HepG2 (cell line): ENCODE measurements around the gene SEL1L2.

Source experiments
- CAMTA2 ChIP-seq: sonication (generic); formaldehyde crosslinking; IDR thresholded peaks from 2 replicates; pipeline ENCODE4 v1.4.0; 2020; ENCODE audit warnings: mild to moderate bottlenecking, missing genetic modification reagents, borderline replicate concordance
- CHCHD3 ChIP-seq: sonication (generic); formaldehyde crosslinking; IDR thresholded peaks from 2 replicates; pipeline ENCODE4 v1.8.0; 2022; ENCODE audit warnings: mild to moderate bottlenecking, missing genetic modification reagents, moderate library complexity
- ETV6 ChIP-seq: sonication (generic); formaldehyde crosslinking; conservative IDR thresholded peaks from 2 replicates; pipeline ENCODE4 v1.4.0; 2020; ENCODE audit warnings: missing genetic modification reagents
- HINFP ChIP-seq: sonication (generic); formaldehyde crosslinking; IDR thresholded peaks from 2 replicates; pipeline ENCODE4 v1.4.0; 2020; ENCODE audit warnings: low read depth, mild to moderate bottlenecking, missing genetic modification reagents
- HNRNPK ChIP-seq: fragments of 200-400 bp; formaldehyde crosslinking; IDR thresholded peaks from 2 replicates; pipeline ENCODE4 v1.6.1; 2018; ENCODE audit warnings: low read length, low read depth, moderate library complexity, mild to moderate bottlenecking; ENCODE audit not compliant: poor library complexity, severe bottlenecking
- HNRNPLL ChIP-seq: fragments of 200-400 bp; formaldehyde crosslinking; IDR thresholded peaks from 2 replicates; pipeline ENCODE4 v1.6.1; 2017; ENCODE audit warnings: mild to moderate bottlenecking, low read depth, low read length; ENCODE audit not compliant: poor library complexity, severe bottlenecking
- SP2 ChIP-seq: sonication (generic); formaldehyde crosslinking; IDR thresholded peaks from 2 replicates; pipeline ENCODE4 v1.5.1; 2020; ENCODE audit warnings: mild to moderate bottlenecking, missing genetic modification reagents
- TAF1 ChIP-seq: sonication (generic); formaldehyde crosslinking; IDR thresholded peaks from 2 replicates; pipeline ENCODE4 v1.4.0; 2020; ENCODE audit warnings: missing genetic modification reagents
- YY1 ChIP-seq: IDR thresholded peaks from 2 replicates; pipeline ENCODE4 v1.6.1; 2011; ENCODE audit warnings: low read length, low read depth, moderate library complexity, mild to moderate bottlenecking; ENCODE audit not compliant: insufficient read depth, insufficient replicate concordance
- ZMYM4 ChIP-seq: sonication (generic); formaldehyde crosslinking; IDR thresholded peaks from 2 replicates; pipeline ENCODE4 v1.8.1; 2023; ENCODE audit warnings: mild to moderate bottlenecking, missing genetic modification reagents
- TF ChIP-seq, protein P1 (sequence below): sonication (generic); formaldehyde crosslinking; IDR thresholded peaks from 2 replicates; pipeline ENCODE4 v1.5.0; 2020; ENCODE audit warnings: mild to moderate bottlenecking, missing genetic modification reagents, moderate library complexity

DNA sequence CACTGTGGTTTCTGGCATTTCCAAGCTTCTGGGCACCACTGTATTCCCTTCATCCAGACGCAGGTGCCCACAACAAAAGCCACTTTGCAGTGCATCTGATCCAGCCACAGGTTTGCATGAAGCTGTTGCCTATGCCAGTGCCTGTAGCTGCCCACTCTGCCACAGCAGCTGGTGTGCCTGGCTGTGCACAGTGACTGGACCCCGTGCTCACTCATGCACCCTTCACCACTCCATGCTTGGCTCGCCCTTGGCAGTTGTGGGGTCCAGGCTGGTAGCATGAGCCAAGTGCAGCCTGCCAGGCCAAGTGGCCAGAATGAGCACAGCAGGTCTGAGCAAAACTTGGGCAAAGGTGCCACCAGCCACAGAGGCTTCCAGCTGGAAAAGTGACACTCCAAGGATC is 42.7 kb downstream of the SEL1L2 start:
- TF ChIP-seq TAF1 (CRISPR knock-in tag), result no peak
- TF ChIP-seq, protein P1, sequence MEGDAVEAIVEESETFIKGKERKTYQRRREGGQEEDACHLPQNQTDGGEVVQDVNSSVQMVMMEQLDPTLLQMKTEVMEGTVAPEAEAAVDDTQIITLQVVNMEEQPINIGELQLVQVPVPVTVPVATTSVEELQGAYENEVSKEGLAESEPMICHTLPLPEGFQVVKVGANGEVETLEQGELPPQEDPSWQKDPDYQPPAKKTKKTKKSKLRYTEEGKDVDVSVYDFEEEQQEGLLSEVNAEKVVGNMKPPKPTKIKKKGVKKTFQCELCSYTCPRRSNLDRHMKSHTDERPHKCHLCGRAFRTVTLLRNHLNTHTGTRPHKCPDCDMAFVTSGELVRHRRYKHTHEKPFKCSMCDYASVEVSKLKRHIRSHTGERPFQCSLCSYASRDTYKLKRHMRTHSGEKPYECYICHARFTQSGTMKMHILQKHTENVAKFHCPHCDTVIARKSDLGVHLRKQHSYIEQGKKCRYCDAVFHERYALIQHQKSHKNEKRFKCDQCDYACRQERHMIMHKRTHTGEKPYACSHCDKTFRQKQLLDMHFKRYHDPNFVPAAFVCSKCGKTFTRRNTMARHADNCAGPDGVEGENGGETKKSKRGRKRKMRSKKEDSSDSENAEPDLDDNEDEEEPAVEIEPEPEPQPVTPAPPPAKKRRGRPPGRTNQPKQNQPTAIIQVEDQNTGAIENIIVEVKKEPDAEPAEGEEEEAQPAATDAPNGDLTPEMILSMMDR (CRISPR knock-in tag), result no peak
- TF ChIP-seq SP2 (CRISPR knock-in tag), result no peak
- no peak for TF ChIP-seq CHCHD3
- TF ChIP-seq ZMYM4, result no peak
- TF ChIP-seq CAMTA2 (CRISPR knock-in tag), result no peak
- TF ChIP-seq YY1, result no peak
- TF ChIP-seq HINFP, result no peak
- TF ChIP-seq HNRNPLL, result no peak
- no peak for TF ChIP-seq HNRNPK
- TF ChIP-seq ETV6, result no peak
